Right lobe of liver (tissue), 6 donors: ENCODE data around the gene SAMD4A. TPM values are rescaled to one million over a fixed set of nuclear protein-coding genes. Genes with fewer than 3 reads are reported as not detected.

ENCODE experiments used
- ATAC-seq, 4 donors: fragments of 200-7000 bp; cut with Tn5 transposase; one replicate each; pipeline ENCODE4 v1.9.1; 2020; ENCODE audit warnings: mild to moderate bottlenecking in 4 of 4, moderate library complexity in 4 of 4
- DNase-seq, 3 donors: peaks; one replicate each; pipeline ENCODE4 v3.0.0-alpha.2; 2020
- H3K27ac ChIP-seq, 3 donors: fragments of 200-600 bp; one replicate each; pipeline ENCODE4 v1.8.0; 2022
- H3K27me3 ChIP-seq, 2 donors: fragments of 200-600 bp; one replicate each; pipeline ENCODE4 v1.8.0; 2022
- H3K36me3 ChIP-seq, 4 donors: fragments of 200-600 bp; sonication (generic) in 1 of 4; one replicate each; pipeline versions ENCODE4 v1.5.1 to v1.8.0; 2017 to 2022; ENCODE audit warnings: control low read depth in 1 of 4
- H3K4me1 ChIP-seq, 4 donors: fragments of 200-600 bp; sonication (generic) in 1 of 4; one replicate each; pipeline versions ENCODE4 v1.5.1 to v1.8.0; 2017 to 2022; ENCODE audit warnings: control low read depth in 1 of 4
- H3K4me3 ChIP-seq, 3 donors: fragments of 200-600 bp; one replicate each; pipeline ENCODE4 v1.8.0; 2022
- H3K9me3 ChIP-seq, 4 donors: fragments of 200-600 bp; sonication (generic) in 1 of 4; one replicate each; pipeline versions ENCODE4 v1.5.1 to v1.8.0; 2017 to 2022; ENCODE audit warnings: control low read depth in 1 of 4
- POLR2A ChIP-seq: fragments of 450-650 bp; IDR thresholded peaks from one replicate; pipeline ENCODE4 v1.6.1; 2017; ENCODE audit warnings: antibody characterized with exemption, mild to moderate bottlenecking
- WGBS: methylation state at CpG from one replicate; pipeline ENCODE4 v1.1.6; 2018; ENCODE audit warnings: low coverage, low lambda C conversion rate; ENCODE audit not compliant: insufficient coverage; ENCODE audit errors: missing lambda C conversion rate; 5-methylcytosine and 5-hydroxymethylcytosine counted together
- intact Hi-C, 2 donors: fragments of 100-400 bp; cut with DNase I; formaldehyde crosslinking; loops; one replicate each; pipeline versions ENCODE4 v1.11.2 to v1.14.1; 2022
- total RNA-seq, 6 experiments: library from RNA; depleted of rRNA in 2 of 6; stranded (reverse); fragments of >200 nt in 2 of 6; fragmentation: NEBNext Ultra II Directional in 3 of 6; extraction: Animal tissue kit (Norgen Biotek cat#: 25700) in 3 of 6; gene quantifications; one replicate each; pipeline versions ENCODE4 v1.1.0 to v1.2.4, GENCODE V29; 2016 to 2023
- TF ChIP-seq, protein P1 (sequence below), 4 donors: fragments of 200-600 bp in 3 of 4; fragments of 450-650 bp in 1 of 4; IDR thresholded peaks; one replicate each; pipeline versions ENCODE4 v1.5.1 to v1.8.0; 2016 to 2022; ENCODE audit warnings: antibody characterized with exemption in 4 of 4, mild to moderate bottlenecking in 2 of 4
- donor health status: DM: no; HTN: yes; CAD: no.
- donor health status: DM: no; HTN: no; CAD: no.
- donor health status: DM: no; HTN: no; CAD: no.
- donor health status: DM: no; HTN: yes; CAD: no.
- donor health status: DM: no; HTN: yes; CAD: no.

SAMD4A gene
- total RNA-seq, 6 experiments from 2014 or later = 16.7 to 31.9 (median 21.1) TPM

DNA sequence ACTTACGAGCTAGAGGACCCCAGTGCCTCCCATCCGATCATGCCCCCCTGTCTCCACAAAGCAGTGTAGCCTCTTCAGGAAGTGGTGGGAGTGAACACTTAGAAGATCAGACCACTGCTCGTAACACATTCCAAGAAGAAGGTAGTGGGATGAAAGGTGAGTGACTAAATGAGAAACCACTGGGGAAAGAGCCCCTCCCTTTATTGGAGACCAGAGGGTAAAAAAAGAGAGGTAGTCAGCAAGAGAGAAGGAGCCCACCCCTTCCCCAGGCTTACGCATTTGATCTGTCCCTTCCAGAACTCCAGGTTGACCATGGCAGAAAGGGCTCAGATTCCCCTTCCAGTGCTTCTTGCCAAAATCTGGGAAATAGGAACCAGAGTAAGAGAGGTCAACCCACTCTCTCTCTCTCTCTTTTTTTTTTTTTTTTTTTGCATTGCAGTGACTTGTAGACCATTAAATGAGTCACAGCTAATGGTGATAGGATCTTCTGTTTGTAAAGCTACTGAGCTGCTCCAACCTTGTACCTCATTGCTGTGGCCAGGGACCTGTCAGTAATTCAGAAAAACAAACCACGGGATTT lies 170.3 kb downstream of the SAMD4A start:
- peaks cover 0 to 8% (median 0%) of the 10 kb centered on the region in 4 donors for H3K36me3 ChIP-seq
- DNase-seq (no peak), ATAC-seq (peak in 1 of 4 donors; percentile 44)
- no peak overlapping the region for H3K4me3 ChIP-seq
- no peaks in the 10 kb centered on the region for H3K4me1 ChIP-seq
- H3K9me3 ChIP-seq = no peaks in the 10 kb centered on the region
- WGBS = 80% methylated on average over 5 of the region's 5 CpGs
- no peaks in the 10 kb centered on the region for H3K27me3 ChIP-seq
- H3K27ac ChIP-seq = no peak overlapping the region
- intact Hi-C loops = no loop called here
- TF ChIP-seq POLR2A = no peak
- TF ChIP-seq, protein P1, sequence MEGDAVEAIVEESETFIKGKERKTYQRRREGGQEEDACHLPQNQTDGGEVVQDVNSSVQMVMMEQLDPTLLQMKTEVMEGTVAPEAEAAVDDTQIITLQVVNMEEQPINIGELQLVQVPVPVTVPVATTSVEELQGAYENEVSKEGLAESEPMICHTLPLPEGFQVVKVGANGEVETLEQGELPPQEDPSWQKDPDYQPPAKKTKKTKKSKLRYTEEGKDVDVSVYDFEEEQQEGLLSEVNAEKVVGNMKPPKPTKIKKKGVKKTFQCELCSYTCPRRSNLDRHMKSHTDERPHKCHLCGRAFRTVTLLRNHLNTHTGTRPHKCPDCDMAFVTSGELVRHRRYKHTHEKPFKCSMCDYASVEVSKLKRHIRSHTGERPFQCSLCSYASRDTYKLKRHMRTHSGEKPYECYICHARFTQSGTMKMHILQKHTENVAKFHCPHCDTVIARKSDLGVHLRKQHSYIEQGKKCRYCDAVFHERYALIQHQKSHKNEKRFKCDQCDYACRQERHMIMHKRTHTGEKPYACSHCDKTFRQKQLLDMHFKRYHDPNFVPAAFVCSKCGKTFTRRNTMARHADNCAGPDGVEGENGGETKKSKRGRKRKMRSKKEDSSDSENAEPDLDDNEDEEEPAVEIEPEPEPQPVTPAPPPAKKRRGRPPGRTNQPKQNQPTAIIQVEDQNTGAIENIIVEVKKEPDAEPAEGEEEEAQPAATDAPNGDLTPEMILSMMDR (IDR thresholded peaks at IDR 0.05) = no peak

DNA sequence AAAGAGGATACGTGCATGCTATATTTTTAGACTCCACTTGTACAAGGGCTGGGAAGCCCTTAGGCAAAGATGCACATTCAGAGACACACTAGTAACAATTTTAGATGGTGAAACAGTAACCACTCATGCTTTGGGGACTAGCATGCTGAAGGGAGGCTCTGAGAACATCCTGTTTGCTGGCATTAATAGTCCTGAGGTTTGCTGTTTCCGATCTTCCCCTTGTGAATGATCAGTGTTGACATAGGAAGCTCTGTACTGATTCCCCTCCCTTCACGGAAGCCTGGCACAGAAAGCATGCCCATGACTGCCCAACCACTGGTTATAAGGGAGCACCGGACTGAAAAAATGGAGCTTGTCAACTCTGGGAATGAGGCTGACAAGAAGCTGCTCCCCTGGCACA lies 171.1 kb downstream of the SAMD4A start:
- Histone ChIP-seq H3K9me3 (no peaks in the 10 kb centered on the region), H3K36me3 (peaks cover 0 to 8% (median 0%) of the 10 kb centered on the region in 4 donors), H3K4me3 (no peak overlapping the region), H3K27ac (no peak overlapping the region), H3K4me1 (no peaks in the 10 kb centered on the region), H3K27me3 (no peaks in the 10 kb centered on the region)
- peak in 1 of 4 donors; percentile 28 for ATAC-seq
- TF ChIP-seq POLR2A = no peak
- TF ChIP-seq, protein P1 (IDR thresholded peaks at IDR 0.05) = no peak
- intact Hi-C loops = no loop called here
- 82% methylated on average over 1 of the region's 4 CpGs for WGBS
- DNase-seq = no peak

DNA sequence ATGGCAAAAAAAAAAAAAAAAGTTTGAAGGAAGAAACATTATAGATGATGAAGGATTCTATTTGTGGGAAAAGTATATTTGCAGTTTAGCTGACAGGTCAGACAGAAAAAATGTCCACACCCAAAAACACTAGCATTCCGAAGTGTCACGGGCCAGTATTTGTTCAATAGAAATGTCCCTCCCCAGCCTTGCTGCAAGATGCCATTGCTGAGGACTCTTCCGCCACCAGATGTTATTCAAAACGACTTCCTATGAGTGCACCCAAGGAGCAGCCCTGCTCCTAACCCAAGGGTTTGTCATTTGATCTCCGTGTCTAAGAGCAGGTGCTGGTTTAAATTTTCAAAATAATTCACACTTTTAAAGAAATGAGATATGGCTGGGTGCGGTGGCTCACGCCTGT lies 172.6 kb downstream of the SAMD4A start:
- no peaks in the 10 kb centered on the region for H3K4me1 ChIP-seq
- H3K9me3 ChIP-seq = no peaks in the 10 kb centered on the region
- peaks cover 0 to 8% (median 0%) of the 10 kb centered on the region in 4 donors for H3K36me3 ChIP-seq
- no peak for DNase-seq
- no peak overlapping the region for H3K27ac ChIP-seq
- no peak for TF ChIP-seq POLR2A
- TF ChIP-seq, protein P1 (IDR thresholded peaks at IDR 0.05) = no peak
- intact Hi-C loops = no loop called here
- no peak overlapping the region for H3K4me3 ChIP-seq
- H3K27me3 ChIP-seq = no peaks in the 10 kb centered on the region
- WGBS = 92% methylated on average over 5 of the region's 7 CpGs
- no peak for ATAC-seq

DNA sequence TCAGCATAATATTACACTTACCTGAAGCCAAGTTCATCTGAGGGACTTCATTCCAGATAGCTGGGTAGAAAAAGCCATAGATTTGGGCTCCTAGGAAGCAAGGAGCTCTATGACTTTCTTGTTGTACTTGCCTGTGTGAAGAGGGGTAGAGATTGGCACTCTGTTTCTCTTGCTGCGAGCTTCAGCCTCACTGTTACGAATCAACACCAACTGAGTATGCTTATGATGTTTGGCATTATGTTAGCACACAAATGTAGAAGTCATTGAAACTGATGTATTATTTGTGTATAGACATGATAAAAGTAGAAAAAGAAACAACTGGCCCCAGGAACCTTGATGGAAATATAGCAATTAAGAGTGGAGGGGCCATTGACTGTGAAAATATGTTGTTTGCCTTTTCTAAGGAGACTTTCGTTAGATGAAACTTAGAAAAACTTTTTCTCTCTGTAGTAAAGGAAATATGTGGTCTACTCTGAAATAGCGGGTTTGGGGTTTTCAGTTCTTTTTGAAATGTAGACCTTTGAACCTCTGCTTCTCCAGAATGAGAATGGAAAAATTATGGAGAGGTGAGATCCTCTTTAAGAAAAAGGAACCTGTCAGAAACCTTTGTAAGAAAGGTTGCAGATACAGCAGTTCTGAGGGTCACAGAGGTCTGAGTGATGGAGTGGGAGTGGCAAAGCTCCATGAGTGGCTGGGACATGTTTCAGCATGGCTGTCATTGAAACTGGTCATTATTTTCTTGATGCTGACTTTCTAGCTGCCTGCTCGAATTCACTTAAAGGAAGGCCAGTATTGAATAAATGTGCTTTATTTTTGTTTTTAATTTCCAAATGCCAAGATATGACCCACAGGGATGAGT lies 175.8 kb downstream of the SAMD4A start:
- TF ChIP-seq, protein P1 (IDR thresholded peaks at IDR 0.05) = no peak
- no peak for TF ChIP-seq POLR2A
- Histone ChIP-seq H3K36me3 (peaks cover 0 to 7% (median 0%) of the 10 kb centered on the region in 4 donors), H3K27me3 (no peaks in the 10 kb centered on the region), H3K4me1 (no peaks in the 10 kb centered on the region), H3K9me3 (no peaks in the 10 kb centered on the region), H3K4me3 (no peak overlapping the region), H3K27ac (no peak overlapping the region)
- intact Hi-C loops = no loop called here
- ATAC-seq (no peak), DNase-seq (no peak)
- WGBS = 79% methylated on average over 4 of the region's 5 CpGs
